RKO (cell line): ENCODE data around the gene NPAS2.

ENCODE experiments used
- DNase-seq: peaks from one replicate; pipeline ENCODE4 v3.0.0-alpha.2; 2016; ENCODE audit warnings: low spot score

NPAS2 gene

DNA sequence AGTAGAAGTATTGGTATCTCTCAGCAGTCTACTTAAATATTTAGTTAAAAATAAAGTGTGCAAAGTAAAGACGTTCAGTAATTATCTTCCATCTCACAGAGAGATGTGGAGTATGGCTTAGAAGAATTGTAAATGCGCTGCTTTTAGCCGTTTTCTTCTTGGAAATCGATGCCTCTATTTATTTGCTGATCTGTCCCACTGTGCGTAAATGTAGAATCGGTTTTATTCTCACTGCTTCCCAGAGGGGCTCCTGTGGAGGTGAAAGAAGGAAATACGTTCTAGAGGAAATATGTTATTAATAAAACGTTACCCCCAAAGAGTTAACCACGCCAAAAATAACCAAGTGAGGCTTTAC, 1.9 kb downstream of the NPAS2 start:
- DNase-seq = no peak

DNA sequence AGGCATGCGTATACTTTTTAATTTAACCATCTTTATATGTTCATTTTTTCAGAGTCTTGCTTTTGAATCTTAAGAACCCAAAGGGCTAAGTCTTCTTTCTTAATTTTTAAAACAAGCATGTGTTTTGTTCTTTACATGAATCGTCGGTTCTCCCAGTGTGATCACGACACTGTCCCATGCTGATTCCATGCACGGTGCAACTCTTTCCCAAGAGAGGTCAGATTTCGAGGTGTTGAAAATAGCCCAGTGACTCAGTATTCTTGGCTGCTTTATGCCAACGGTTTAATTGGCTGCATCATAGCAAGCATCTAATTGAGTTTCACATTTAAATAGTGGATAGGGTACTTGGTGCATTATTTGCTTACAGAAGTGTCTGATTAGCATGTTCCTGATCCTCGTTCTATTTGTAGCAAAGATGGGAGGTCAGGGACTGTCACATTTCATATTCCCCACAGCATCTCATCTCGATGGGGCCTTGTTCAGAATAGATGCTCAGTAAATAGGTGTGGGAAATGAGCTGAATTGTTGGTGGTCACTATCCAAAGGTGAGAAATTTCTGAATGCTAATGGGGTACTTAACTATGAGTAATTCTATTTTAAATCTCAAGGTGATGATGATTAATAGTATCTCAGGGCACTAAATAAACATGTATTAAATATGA, 2.8 kb downstream of the NPAS2 start:
- DNase-seq = peak; percentile 65

DNA sequence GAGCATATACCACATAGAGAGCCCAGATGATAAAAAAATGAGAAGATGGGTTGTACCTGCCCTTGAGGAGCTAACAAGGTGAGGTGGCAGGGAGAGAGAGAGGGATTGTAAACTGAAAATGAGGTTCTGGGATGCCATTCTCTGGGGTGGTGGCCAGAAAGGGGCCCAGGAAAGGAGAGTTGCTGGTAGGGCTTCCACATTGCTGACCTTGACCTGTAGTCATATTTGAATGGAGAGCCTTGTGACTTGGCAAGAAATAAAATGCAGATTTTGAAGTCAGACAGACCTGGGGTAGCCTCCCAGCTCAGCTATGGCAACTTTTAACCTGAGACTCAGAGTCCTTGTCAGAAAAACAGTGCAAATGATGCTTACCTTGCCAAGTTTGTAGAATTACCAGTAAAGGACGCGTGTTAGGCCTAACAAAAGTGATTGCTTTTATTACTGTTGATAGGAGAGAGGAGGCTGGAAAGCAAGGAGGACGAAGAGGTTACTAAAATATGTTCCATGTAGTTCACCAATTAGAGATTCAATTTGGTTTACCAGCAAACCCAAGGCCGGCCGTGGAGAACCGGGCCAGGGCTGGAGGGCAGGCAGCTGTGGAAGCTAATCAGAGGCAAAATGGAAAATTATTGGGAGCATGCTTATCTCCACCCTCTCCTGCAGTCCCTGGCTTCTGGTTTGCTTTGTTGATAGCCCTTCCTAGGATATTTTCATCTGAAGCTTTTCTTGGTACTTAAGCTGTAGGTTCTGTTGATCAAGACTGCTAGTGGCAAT, 3.9 kb downstream of the NPAS2 start:
- DNase-seq = no peak

DNA sequence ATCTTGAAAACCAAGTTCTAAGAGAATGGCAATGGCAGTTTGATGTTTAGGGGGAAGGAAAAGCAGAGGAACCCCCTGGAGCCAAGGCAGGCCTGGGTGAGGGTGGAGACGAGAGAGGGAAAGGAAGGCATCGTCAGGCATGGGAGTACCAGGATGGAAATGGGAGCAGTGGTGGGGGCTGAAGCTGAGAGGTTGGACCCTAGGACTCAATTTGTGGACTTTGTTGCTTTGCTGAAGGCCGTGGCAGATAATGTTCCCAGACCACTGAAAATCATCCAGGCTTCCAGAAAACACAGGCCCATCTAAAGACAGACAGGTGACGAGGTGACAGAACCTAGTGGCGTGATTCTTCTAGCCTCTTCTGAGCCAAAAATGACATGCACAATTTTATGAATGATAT, 4.9 kb downstream of the NPAS2 start:
- no peak for DNase-seq

DNA sequence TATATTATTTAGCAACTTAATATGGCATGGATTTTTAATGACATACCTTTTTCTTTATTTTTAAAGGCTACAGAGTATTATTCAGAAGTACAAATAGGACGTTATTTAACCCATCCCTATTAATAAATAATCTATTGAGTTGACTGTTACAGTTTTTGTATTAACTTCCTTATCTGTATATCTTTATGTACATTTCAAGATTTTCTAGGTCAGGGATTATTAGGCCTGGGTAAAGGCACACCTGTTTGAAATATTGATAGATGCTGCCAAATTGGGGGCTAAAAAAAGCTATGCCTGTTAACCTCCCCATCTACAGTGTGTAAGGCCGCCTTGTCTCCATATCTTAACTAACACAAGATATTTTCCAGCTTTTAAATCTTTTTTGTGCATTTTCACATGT, 6.6 kb downstream of the NPAS2 start:
- no peak for DNase-seq

DNA sequence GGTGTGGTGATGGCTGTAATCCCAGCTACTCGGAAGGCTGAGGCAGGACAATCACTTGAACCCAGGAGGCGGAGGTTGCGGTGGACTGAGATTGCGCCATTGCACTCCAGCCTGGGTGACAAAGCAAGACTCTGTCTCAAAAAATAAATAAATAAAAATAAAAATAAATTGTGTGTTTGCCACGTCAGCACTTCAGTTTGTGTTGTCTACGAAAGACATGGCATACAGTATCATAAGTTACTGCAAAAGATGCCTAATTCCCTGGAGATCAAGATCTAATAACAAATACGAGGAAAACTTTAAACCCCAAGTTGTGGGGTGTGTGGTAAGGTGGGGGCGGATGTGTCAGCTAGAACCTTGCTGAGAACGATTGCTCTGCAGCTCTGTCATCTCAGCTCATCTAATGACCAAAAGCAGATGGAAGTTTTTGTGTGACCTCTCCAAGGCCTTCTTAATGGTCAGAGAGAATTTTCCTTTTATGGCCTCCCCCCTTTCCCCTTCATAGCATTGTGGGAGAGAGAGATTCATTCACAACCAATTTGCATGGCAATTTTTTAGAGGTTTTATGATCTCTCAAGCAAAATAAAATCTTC, 11.3 kb downstream of the NPAS2 start:
- no peak for DNase-seq

DNA sequence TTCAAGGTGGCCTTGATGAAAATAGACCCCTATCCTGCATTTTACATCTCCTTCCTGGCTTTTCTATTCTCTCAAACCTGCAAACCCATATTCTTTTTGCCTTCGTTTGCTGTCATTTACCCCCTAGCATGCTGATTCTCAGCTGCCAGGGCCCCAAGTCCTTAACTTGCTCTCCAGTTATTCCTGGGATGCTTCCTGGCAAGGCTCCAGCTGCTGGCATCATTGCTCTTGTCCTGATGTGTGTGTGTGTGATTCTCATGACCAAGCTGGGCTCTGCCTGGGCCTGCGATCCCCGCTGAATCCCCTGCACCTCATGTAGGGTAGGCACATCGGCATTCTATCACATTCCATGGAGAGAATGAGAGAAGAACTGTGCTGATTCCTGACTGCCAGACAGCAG, 11.9 kb downstream of the NPAS2 start:
- DNase-seq = no peak

DNA sequence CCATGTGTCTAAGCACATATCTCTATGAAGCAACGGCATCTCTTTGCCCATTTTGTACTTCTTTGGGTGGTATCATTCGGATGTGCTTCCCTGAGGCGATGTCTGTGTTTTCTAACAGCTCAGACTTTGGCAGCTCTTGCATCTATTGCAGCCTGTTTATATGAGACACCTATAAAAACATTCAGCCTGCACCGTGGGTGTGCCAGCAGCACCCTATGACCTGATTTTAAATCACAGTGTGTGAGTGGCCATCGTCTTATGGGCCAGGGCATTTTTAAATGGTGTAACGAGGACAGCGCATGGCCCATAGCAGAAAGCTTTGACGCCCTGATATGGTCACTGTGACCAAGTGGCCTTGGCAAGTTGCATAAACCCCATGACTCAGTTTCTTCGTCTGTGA, 12.9 kb downstream of the NPAS2 start:
- DNase-seq = no peak

DNA sequence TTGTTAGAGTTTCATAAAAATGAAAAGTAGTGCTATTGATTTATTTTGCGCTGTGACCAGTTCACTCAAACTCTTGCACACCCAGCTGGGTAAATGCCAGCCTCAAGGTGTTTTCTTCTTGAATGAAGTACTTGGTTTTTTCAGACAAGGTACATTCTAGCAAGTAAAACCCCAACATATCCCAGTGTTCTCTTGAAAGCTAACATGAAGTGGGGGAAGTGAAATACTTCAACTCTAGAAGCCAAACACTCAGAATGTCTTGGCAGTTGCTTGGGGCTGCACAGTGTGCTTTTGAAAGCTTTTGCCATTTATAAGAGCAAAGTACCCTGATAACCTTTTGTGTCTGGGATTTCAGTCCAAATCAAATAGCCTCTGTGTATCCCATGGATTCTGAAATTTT, 13.4 kb downstream of the NPAS2 start:
- no peak for DNase-seq

DNA sequence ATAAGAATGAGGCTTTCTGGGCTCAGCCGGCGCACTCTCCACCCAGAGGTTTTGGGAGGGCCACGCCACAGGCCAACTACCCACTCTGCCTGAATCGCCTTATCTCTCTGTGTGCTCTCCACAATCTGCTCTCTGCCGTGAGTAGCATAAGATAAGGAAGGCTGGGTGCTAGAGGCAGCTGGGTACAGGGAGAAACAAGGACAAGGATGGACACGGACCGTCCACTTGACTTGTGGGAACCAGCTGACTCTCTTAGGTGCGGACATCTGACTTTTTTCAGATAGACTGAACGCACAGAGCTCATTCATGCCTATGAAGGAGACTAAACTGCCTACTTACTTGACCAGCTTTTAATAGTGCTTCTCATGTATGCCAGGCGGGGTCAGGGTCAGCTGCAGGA, 14.3 kb downstream of the NPAS2 start:
- DNase-seq = no peak

DNA sequence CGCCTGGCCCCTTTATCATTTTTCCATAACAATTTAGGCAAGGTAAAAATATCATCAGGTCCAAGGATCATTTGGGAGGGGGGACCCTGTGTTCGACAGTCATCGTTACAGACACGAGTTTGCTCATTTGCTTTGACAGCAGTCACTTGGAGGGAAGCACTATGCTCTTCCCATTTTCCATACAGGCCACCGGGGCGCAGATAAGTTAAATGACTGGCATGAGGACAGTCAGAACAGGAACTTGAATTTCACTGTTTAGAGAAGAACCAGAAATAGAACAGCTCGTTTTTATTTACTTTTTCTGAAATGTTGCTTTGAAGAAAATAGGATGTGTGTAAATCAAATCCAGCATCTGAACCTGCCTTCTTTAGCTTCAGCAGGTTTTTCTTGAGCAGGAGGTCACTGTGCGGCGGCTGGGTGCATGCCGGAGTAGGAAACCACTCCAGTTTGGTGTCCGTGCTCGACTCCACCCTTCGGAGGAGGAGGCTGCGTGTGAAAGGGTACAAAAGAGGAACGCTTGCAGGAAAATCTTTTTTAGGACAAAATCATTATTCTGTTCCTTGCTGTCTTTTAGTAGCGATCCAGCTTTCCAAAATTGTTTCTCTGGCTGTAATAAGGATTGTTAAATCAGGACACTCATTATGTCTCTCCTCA, 15.2 kb downstream of the NPAS2 start:
- no peak for DNase-seq

DNA sequence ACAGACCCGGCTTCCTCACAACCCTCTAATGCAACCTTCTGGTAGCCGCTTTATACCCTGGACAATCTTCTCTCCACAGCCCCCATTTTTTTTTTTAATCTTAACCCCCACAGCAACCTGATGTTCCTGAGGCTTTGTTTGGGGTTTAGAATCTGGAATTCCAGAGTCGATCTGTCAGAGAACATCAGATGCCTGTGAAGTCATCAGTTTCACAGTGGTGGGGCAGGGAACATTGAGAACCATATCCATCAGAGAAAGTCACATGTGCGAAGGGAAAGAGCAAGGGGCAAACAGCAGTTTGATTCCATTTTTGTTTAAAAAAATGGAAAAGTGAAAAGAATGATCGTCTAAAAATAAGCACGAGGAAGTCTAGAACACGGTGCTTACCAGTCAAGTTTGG, 20.6 kb downstream of the NPAS2 start:
- no peak for DNase-seq

DNA sequence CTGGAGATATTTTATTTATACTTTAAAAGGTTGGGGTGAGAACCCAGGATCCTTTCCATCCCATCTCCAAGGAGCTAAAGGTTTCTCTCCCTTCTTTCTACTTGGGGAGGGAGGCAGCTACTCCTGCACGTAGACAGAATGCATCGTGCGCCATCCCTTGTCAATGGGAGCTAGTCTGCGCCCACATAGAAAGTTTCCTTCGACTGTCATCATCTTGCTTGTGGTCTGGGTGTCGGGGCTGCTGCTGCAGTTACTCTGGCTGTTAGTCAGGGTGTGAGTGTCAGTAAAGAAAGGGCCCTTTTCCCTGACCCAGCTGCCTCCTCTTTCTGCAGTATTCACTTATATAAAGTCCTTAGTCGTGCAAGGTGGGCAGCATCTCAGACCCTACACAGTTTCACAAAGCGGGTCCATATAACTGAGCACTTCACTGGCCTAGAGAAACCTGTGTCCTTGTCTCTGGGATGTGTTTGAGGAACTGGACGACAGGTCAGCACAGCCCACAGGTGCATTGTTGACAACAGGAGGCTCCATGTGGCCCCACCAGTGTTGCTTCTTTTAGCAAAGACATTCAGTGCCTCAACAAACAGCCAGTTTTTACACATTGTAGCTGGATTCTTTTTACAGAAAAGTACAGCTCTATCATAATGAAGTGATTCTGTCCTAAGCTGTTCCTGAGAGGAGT, 22.4 kb downstream of the NPAS2 start:
- DNase-seq = no peak

DNA sequence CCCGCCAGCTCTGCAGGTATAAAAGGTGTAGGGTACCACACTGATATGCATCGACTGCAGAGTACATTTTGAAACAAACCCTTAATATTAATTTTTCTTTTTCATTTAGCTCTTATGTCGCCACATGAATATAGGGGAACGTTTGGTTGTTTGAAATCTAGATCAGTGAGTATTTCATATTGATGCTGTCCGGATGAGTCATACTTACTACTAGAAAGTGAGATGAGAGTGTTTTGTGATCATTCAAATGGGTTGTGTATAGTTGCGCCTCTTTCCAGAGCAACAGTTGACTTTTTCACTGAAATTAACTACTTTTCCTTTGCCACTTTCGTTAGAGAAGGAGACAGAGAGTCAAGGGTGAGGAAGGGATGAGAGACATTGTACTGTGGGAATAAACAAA, 24.6 kb downstream of the NPAS2 start:
- DNase-seq = no peak

DNA sequence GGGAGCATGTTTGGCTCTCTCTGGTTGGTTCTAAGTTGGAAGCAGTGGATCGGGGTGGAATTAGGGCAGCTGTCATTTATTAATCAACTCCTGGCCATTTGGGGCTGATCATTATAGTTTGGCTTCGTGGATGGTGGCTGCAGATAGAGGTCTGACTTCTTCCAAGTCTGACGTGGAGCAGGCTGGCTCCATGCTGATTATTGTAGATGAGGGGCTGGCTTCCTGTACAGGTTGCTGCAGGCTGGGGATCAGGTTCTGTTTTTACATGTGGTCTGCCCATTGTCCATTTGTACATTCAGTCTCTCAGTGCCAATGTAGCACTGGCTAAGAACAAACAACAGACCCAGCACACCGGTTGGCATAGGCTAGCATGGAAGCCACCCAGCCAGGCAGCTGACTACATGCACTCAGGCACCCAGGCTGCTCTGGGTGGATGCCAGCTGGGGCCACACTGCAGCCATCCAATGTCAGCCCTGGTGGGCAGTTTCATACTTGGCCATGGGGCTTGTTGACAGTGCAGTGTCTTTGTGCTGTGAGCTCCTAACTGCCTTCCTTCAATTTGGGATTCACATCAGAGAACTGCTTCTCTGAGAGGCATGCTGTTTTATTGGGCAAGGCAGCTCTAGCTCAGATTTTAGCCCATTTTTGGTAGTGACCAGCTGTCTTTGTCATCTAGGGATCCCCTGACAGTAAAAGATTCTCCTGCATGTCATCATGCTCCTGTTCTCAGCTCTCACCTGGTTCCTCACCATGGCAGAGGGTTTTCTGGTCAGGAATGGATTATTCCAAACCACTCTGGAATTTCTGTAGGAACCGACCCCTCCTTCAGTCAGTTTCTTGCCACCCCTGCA, 25.4 kb downstream of the NPAS2 start:
- DNase-seq = no peak

DNA sequence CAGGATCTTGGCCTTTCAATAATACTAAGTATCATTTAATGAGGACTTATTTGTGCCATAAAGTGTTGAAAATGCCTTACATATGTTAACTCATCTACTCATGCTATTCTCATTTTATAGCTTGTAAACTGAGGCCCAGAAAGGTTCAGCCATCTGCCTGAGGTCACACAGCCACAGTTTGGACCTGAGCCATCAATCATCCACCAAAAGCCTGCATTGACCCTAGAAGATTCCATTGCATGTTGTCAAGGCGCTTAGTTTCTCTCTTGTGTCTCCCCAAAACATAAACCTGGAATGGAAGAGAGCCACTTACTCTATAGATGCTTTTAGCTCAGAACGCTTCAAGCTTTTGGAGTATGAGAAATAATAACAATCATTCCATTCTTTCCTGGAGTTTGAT, 26.8 kb downstream of the NPAS2 start:
- DNase-seq = no peak

DNA sequence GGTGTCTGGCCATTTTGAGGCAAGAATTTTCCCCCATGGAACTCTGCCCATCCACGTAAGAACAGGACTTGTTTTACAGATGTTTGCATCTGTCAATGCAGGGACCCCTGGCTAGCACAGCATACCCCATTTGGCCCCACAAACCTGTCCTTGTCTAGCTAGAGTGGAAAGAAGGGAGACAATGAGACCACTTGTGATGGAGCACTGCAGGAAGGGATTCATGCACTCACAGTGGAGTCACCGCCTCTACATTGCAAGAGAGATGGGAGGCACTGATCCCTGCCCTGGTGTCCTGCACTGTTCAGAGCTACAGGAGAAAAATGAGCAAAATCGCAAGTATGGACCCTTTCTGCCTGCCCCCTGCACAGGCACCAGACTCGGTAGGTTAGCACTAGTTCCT, 32.5 kb downstream of the NPAS2 start:
- DNase-seq = no peak

DNA sequence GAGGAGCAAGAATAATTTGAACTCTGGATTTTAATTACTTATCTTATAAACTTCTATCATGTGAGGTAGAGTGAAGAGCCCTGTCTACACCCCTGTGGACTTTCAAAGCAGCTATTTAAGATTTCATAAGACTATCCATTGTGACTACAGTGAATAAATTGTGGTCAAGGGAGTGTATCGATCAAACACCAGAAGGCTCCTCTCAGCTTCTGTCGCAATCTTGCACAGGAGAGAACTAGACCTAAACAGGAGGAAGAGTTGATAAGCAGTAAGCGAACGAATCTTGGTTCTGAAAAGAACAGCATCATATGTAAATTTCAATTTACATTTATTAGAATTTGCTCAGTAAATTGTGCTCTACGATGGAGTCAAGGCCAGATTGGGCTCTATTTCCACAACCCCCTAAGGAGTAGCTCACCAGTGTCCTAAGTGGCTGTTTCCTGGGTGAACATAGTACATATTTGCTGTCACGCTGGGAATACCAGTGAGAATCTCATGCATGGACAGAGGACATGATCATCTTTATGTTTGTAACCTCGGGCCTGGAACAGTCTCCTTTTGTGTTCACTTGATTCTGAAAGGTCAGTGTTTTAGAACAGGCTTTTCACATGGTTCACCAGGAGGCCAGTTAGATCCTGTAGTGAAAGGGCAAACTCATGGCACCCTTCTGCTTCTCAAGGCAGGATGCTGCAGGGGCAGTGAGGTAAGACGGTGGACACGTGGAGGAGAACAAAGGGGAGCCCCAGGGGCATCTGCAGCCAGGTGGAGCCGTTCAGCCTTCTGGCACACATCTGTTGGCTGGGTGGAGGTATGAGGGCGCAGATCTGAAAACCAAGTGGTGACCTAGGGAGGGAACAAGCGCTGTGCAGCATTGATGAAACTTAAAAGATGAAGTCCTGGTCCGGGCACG, 33.3 kb downstream of the NPAS2 start:
- no peak for DNase-seq

DNA sequence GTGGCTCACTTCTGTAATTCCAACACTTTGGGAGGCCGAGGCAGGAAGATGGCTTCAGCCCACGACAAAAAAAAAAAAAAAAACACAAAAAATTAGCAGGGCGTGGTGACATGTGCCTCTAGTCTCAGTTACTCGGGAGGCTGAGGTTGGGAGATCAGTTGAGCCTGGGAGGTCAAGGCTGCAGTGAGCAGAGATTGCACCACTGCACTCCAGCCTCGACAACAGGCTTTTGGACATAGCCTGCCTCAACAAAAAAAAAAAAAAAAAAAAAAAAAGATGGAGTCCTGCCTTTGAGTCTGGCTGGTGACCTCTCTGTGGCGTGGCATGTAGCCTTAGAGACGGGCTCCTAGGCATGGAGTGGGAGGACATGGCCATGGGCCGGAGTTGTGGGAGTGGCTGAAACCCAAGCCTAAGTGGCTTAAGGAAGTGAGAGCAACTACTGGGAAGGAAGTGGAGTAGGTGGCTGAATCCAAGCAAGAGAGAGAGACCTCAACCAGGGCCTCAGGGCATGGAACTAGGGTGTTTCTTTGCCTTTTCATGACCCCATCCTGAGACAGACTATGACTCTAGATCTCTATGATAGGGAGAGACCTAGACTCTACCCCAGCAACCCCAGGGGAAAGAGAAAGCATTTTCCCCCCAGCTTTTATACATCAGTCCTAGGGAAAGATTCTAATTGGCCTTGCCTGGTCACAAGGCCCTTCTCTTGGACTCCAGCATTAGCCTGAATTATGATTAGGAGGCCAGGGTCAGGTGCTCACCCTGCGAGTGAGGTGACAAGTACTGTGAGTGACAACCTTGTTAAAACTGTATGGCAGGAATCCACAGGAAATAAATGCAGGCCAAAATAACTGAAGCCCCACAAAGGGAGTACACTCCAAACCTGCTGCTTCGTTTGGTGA, 34.2 kb downstream of the NPAS2 start:
- no peak for DNase-seq

DNA sequence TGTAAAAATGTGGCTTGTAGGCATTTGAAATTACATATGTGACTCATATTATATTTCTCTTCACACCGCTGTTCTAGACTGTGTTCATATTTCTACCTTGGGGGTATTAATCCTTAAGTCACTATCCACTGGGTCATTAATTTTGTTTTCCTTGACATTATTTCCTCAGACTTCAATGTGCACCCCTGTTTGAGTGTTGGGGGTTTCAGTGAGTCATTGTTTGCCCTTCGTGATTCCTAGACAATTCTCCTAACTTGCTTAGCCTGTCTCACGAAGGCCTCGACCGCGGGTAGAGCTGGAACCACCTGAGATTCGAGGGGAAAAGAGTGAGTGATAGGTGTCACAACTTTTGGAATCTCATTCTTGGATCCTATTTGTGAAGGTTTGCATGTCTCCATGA, 35.1 kb downstream of the NPAS2 start:
- DNase-seq = no peak
